Lung (tissue), 12 donors: ENCODE results near the gene CPA2. TPM values are rescaled to one million over a fixed set of nuclear protein-coding genes. Genes with fewer than 3 reads are reported as not detected.

Experiments used
- ATAC-seq: fragments of 200-7000 bp; cut with Tn5 transposase; one replicate; pipeline ENCODE4 v1.9.1; 2020; ENCODE audit warnings: moderate number of reproducible peaks; ENCODE audit not compliant: insufficient read depth, low FRiP score
- DNase-seq, 3 donors: peaks; one replicate each; pipeline ENCODE4 v3.0.0-alpha.2; 2013 to 2017
- H3K27ac ChIP-seq, 2 donors: one replicate each; pipeline ENCODE4 v1.5.1; 2013; ENCODE audit warnings: mild to moderate bottlenecking in 2 of 2, moderate library complexity in 2 of 2, control low read depth in 1 of 2, inconsistent platforms in 1 of 2, low read depth in 1 of 2, low read length in 1 of 2
- H3K27me3 ChIP-seq, 3 donors: one replicate each; pipeline ENCODE4 v1.5.1; 2013; ENCODE audit warnings: low read length in 2 of 3; ENCODE audit not compliant: control insufficient read depth in 3 of 3, insufficient read depth in 3 of 3
- H3K36me3 ChIP-seq, 4 donors: one replicate each; pipeline ENCODE4 v1.5.1; 2013; ENCODE audit warnings: low read length in 4 of 4, mild to moderate bottlenecking in 1 of 4, moderate library complexity in 1 of 4; ENCODE audit not compliant: control insufficient read depth in 4 of 4, insufficient read depth in 4 of 4
- H3K4me1 ChIP-seq, 5 donors: one replicate each; pipeline ENCODE4 v1.5.1; 2013; ENCODE audit warnings: low read length in 5 of 5, mild to moderate bottlenecking in 2 of 5, moderate library complexity in 1 of 5; ENCODE audit not compliant: control insufficient read depth in 5 of 5, insufficient read depth in 5 of 5
- H3K4me3 ChIP-seq: one replicate; pipeline ENCODE4 v1.5.1; 2013; ENCODE audit warnings: mild to moderate bottlenecking, control low read depth, moderate library complexity
- H3K9ac ChIP-seq, 2 donors: one replicate each; pipeline ENCODE4 v1.5.1; 2013; ENCODE audit warnings: low read length in 2 of 2, control low read depth in 1 of 2; ENCODE audit not compliant: insufficient read depth in 1 of 2
- H3K9me3 ChIP-seq, 4 donors: one replicate each; pipeline ENCODE4 v1.5.1; 2013; ENCODE audit warnings: low read length in 3 of 4, mild to moderate bottlenecking in 1 of 4, moderate library complexity in 1 of 4; ENCODE audit not compliant: control insufficient read depth in 4 of 4, insufficient read depth in 3 of 4
- WGBS, 2 donors: extraction: QIAGEN DNeasy Blood & Tissue Kit; methylation state at CpG; one replicate each; pipeline ENCODE4 v1.1.7; 2013; 5-methylcytosine and 5-hydroxymethylcytosine counted together
- polyA plus RNA-seq, 2 donors: library from polyadenylated mRNA; stranded (reverse); fragments of 200-250 nt; gene quantifications; one replicate each; pipeline ENCODE4 v1.2.1, GENCODE V29; 2013
- total RNA-seq, 2 donors: library from RNA; depleted of rRNA in 1 of 2; stranded (reverse); fragments of >200 nt in 1 of 2; gene quantifications; one replicate each; pipeline ENCODE4 v1.2.1, GENCODE V29; 2014 to 2021
- TF ChIP-seq, protein P1 (sequence below): IDR thresholded peaks from 2 replicates; pipeline ENCODE4 v1.5.1; 2012; ENCODE audit warnings: mild to moderate bottlenecking; ENCODE audit errors: control extremely low read depth, extremely low read depth
- donor health status: control.
- donor health status: control.
- donor health status: Bipolar disorder and iron deficiency.
- donor health status: healthy.
- donor health status: DM: yes; HTN: yes; CAD: no.

CPA2 gene
- total and polyA plus RNA-seq, 4 donors = 0.21 to 2.0 TPM; not detected in 2

DNA sequence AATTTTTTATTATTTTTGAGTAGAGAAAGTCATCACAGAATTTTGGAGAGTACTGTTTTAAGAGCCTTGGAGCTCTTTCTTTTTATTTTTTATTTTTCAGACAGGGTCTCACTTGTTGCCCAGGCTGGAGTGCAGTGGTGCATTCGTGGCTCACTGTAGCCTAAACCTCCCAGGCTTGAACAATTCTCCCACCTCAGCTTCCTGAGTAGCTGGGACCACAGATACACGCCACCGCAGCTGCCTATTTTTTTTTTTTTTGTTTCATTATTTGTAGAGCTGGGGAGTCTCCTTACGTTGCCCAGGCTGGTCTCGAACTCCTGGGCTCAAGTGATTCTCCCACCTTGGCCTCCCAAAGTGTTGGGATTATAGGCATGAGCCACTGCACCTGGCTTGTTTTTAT lies 36.9 kb downstream of the CPA2 start:
- Histone ChIP-seq H3K9ac (no peak overlapping the region), H3K27me3 (no peaks in the 10 kb centered on the region), H3K36me3 (no peaks in the 10 kb centered on the region), H3K4me3 (no peak overlapping the region), H3K4me1 (no peaks in the 10 kb centered on the region), H3K9me3 (no peaks in the 10 kb centered on the region), H3K27ac (no peak overlapping the region)
- 39 to 63% methylated on average over 5 of the region's 5 CpGs for WGBS, 2 donors
- ATAC-seq (no peak), DNase-seq (no peak)
- TF ChIP-seq, protein P1, sequence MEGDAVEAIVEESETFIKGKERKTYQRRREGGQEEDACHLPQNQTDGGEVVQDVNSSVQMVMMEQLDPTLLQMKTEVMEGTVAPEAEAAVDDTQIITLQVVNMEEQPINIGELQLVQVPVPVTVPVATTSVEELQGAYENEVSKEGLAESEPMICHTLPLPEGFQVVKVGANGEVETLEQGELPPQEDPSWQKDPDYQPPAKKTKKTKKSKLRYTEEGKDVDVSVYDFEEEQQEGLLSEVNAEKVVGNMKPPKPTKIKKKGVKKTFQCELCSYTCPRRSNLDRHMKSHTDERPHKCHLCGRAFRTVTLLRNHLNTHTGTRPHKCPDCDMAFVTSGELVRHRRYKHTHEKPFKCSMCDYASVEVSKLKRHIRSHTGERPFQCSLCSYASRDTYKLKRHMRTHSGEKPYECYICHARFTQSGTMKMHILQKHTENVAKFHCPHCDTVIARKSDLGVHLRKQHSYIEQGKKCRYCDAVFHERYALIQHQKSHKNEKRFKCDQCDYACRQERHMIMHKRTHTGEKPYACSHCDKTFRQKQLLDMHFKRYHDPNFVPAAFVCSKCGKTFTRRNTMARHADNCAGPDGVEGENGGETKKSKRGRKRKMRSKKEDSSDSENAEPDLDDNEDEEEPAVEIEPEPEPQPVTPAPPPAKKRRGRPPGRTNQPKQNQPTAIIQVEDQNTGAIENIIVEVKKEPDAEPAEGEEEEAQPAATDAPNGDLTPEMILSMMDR = no peak

DNA sequence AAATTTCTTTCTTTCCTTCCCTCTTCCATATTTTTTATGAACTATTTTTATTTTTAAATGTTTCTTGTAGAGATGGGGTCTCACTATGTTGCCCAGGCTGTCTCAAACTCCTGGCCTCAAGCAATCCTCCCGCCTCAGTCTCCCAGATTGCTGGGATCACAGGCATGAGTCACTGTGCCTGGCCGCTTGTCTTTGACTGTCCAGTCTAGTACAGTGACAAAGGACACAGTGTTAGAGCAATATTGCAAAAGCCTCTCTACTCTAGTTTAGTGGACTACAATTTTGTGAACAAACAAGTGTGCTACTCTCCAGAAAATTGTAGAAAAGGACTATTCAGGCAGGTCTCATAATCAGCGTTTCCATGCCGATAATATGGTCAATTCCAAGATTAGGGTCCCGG lies 37.3 kb downstream of the CPA2 start:
- no peaks in the 10 kb centered on the region for H3K27me3 ChIP-seq
- TF ChIP-seq, protein P1 = no peak
- ATAC-seq (no peak), DNase-seq (no peak)
- H3K36me3 ChIP-seq = no peaks in the 10 kb centered on the region
- no peak overlapping the region for H3K27ac ChIP-seq
- no peaks in the 10 kb centered on the region for H3K9me3 ChIP-seq
- H3K4me1 ChIP-seq = no peaks in the 10 kb centered on the region
- no peak overlapping the region for H3K9ac ChIP-seq
- no peak overlapping the region for H3K4me3 ChIP-seq
- 92 to 93% methylated on average over 5 of the region's 5 CpGs for WGBS, 2 donors

DNA sequence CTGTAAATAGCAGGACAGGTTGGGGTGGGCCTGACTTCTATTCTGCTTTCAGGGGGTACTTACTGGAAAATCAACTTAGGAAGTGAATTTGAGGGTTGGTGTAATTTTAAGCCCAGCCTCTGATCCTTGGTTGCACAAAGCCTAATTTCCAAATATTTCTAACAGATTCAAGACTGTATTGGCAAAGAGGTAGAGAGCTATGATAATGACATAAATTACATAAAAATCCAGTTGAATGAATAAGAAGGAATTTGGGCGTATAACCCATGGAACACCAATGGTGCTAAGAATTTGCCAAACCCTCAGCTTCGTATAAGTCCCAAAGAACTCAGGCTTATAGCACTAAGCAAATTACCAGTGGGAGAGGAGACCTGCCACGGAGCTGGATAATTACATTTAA lies 38.2 kb downstream of the CPA2 start:
- H3K36me3 ChIP-seq = no peaks in the 10 kb centered on the region
- no peaks in the 10 kb centered on the region for H3K9me3 ChIP-seq
- 92 to 96% methylated on average over 3 of the region's 3 CpGs for WGBS, 2 donors

More for the DNA sequence above, 38.2 kb downstream of the CPA2 start:
- no peak overlapping the region for H3K4me3 ChIP-seq
- TF ChIP-seq, protein P1 = no peak
- no peak overlapping the region for H3K9ac ChIP-seq
- H3K27ac ChIP-seq = no peak overlapping the region
- DNase-seq = no peak
- H3K27me3 ChIP-seq = no peaks in the 10 kb centered on the region
- ATAC-seq = no peak
- H3K4me1 ChIP-seq = no peaks in the 10 kb centered on the region
